ENCODE data around the gene CAPN9. TPM values are rescaled to one million over a fixed set of nuclear protein-coding genes. Genes with fewer than 3 reads are reported as not detected.

The CAPN9 gene
- total RNA-seq, 1 donor from 2014 or later: 8.7 TPM

DNA sequence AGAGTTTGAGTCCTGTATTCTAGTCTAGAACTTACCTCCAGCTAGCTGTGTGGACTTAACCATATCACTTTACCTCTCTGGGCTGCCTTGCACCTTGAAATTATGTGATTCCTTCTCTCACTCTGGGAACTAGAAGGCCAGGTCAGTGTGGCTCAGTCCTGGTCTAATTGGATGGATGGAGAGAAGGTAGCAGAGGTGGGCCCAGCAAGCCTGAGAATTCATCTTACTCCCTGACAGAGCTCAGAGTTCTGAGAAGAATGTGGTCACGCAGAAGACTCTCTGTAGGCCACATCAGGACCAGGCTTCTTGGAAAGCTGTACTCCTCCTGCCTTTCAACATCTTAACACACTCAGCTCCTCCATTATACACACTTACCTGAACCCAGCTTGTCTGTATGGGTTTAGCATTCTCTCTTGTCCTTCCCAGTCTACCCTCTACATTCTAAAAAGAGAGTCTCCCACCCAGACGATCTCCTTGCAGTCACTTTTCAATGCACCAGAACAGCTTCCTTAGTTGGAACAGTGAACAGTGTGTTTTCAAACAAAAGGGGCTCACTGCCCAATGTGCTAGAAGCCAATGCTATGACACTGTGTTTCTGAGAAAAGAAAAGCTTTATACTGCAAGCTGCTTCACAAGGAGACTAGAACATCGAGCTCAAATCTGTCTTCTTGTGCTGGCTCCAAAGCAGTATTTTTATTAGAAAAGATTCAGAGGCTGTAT, 60.5 kb downstream of the CAPN9 start:
- no peak overlapping the region for H3K27ac Mint-ChIP-seq
- H3K27me3 Mint-ChIP-seq: peaks cover 3% of the 10 kb centered on the region
- TF ChIP-seq, protein P1, sequence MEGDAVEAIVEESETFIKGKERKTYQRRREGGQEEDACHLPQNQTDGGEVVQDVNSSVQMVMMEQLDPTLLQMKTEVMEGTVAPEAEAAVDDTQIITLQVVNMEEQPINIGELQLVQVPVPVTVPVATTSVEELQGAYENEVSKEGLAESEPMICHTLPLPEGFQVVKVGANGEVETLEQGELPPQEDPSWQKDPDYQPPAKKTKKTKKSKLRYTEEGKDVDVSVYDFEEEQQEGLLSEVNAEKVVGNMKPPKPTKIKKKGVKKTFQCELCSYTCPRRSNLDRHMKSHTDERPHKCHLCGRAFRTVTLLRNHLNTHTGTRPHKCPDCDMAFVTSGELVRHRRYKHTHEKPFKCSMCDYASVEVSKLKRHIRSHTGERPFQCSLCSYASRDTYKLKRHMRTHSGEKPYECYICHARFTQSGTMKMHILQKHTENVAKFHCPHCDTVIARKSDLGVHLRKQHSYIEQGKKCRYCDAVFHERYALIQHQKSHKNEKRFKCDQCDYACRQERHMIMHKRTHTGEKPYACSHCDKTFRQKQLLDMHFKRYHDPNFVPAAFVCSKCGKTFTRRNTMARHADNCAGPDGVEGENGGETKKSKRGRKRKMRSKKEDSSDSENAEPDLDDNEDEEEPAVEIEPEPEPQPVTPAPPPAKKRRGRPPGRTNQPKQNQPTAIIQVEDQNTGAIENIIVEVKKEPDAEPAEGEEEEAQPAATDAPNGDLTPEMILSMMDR (IDR thresholded peaks at IDR 0.05; ENCODE audit: unreplicated experiment): no peak
- H3K9me3 Mint-ChIP-seq (ENCODE audit: low read depth): peaks cover 10% of the 10 kb centered on the region
- H3K36me3 Mint-ChIP-seq (ENCODE audit: insufficient read depth): peaks cover 4% of the 10 kb centered on the region
- no peaks in the 10 kb centered on the region for H3K4me1 Mint-ChIP-seq (ENCODE audit: low read depth)
- DNase-seq (ENCODE audit: low spot score, unreplicated experiment): no peak
- no peak overlapping the region for H3K4me3 Mint-ChIP-seq (ENCODE audit: low read depth)

GRCh38 chr1:230808281-230808872, 61.2 kb downstream of the CAPN9 start:
- Mint-ChIP-seq H3K4me1 (ENCODE audit: low read depth) (no peaks in the 10 kb centered on the region), H3K27me3 (peaks cover 3% of the 10 kb centered on the region), H3K36me3 (ENCODE audit: insufficient read depth) (peaks cover 7% of the 10 kb centered on the region), H3K9me3 (ENCODE audit: low read depth) (peaks cover 16% of the 10 kb centered on the region), H3K27ac (no peak overlapping the region), H3K4me3 (ENCODE audit: low read depth) (no peak overlapping the region)
- no peak for DNase-seq (ENCODE audit: low spot score, unreplicated experiment)
- TF ChIP-seq, protein P1 (IDR thresholded peaks at IDR 0.05; ENCODE audit: unreplicated experiment): no peak

- Mint-ChIP-seq H3K9me3 (ENCODE audit: low read depth) (peaks cover 21% of the 10 kb centered on the region), H3K4me1 (ENCODE audit: low read depth) (no peaks in the 10 kb centered on the region), H3K36me3 (ENCODE audit: insufficient read depth) (peaks cover 6% of the 10 kb centered on the region), H3K27ac (no peak overlapping the region), H3K4me3 (ENCODE audit: low read depth) (no peak overlapping the region), H3K27me3 (peaks cover 3% of the 10 kb centered on the region)
- TF ChIP-seq, protein P1 (IDR thresholded peaks at IDR 0.05; ENCODE audit: unreplicated experiment): no peak
- no peak for DNase-seq (ENCODE audit: low spot score, unreplicated experiment)
Observed at GRCh38 chr1:230809256-230809990, 62.2 kb downstream of the CAPN9 start.

- DNase-seq (ENCODE audit: low spot score, unreplicated experiment): no peak
- peaks cover 3% of the 10 kb centered on the region for H3K27me3 Mint-ChIP-seq
- peaks cover 21% of the 10 kb centered on the region for H3K9me3 Mint-ChIP-seq (ENCODE audit: low read depth)
- no peak overlapping the region for H3K27ac Mint-ChIP-seq
- H3K4me1 Mint-ChIP-seq (ENCODE audit: low read depth): no peaks in the 10 kb centered on the region
- no peak overlapping the region for H3K4me3 Mint-ChIP-seq (ENCODE audit: low read depth)
- TF ChIP-seq, protein P1 (IDR thresholded peaks at IDR 0.05; ENCODE audit: unreplicated experiment): no peak
- H3K36me3 Mint-ChIP-seq (ENCODE audit: insufficient read depth): peaks cover 6% of the 10 kb centered on the region
Observed at GRCh38 chr1:230812568-230812967, 65.4 kb downstream of the CAPN9 start.

- TF ChIP-seq, protein P1 (IDR thresholded peaks at IDR 0.05; ENCODE audit: unreplicated experiment): no peak
- Mint-ChIP-seq H3K27ac (no peak overlapping the region), H3K27me3 (no peaks in the 10 kb centered on the region), H3K36me3 (ENCODE audit: insufficient read depth) (peaks cover 6% of the 10 kb centered on the region), H3K9me3 (ENCODE audit: low read depth) (peaks cover 21% of the 10 kb centered on the region), H3K4me1 (ENCODE audit: low read depth) (no peaks in the 10 kb centered on the region), H3K4me3 (ENCODE audit: low read depth) (no peak overlapping the region)
- DNase-seq (ENCODE audit: low spot score, unreplicated experiment): no peak
Observed at GRCh38 chr1:230814949-230815692, 67.9 kb downstream of the CAPN9 start.
